HepG2 (cell line): ENCODE results near the gene CKAP2. TPM values are rescaled to one million over a fixed set of nuclear protein-coding genes. Genes with fewer than 3 reads are reported as not detected.
A peak's percentile ranks its signal among the peaks of the same experiment; 100 is the strongest.

Source experiments
- CBX5 ChIP-seq: sonication (generic); formaldehyde crosslinking; IDR thresholded peaks from 2 replicates; pipeline ENCODE4 v1.4.0; 2020; ENCODE audit warnings: missing genetic modification reagents, borderline replicate concordance
- GLI4 ChIP-seq: sonication (generic); formaldehyde crosslinking; IDR thresholded peaks from 2 replicates; pipeline ENCODE4 v1.5.1; 2020; ENCODE audit warnings: missing genetic modification reagents, mild to moderate bottlenecking, moderate library complexity, borderline replicate concordance
- HDAC2 ChIP-seq: sonication (generic); formaldehyde crosslinking; IDR thresholded peaks from 2 replicates; pipeline ENCODE4 v1.4.0; 2020; ENCODE audit warnings: missing genetic modification reagents
- HNF4A ChIP-seq: sonication (generic); formaldehyde crosslinking; IDR thresholded peaks from 2 replicates; pipeline ENCODE4 v1.4.0; 2020; ENCODE audit warnings: missing genetic modification reagents
- IRF2 ChIP-seq: IDR thresholded peaks from 2 replicates; pipeline ENCODE4 v1.6.1; 2018; ENCODE audit warnings: missing genetic modification reagents, missing compliant biosample characterization
- POGZ ChIP-seq: sonication (generic); formaldehyde crosslinking; IDR thresholded peaks from 2 replicates; pipeline ENCODE4 v1.4.0; 2020; ENCODE audit warnings: mild to moderate bottlenecking, missing genetic modification reagents
- SALL2 ChIP-seq: sonication (generic); formaldehyde crosslinking; IDR thresholded peaks from 2 replicates; pipeline ENCODE4 v1.8.1; 2023; ENCODE audit warnings: mild to moderate bottlenecking, missing genetic modification reagents, inconsistent platforms
- ZBTB40 ChIP-seq, 2 experiments: fragments of 450-650 bp in 1 of 2; sonication (generic) in 1 of 2; formaldehyde crosslinking in 1 of 2; IDR thresholded peaks; 2 replicates each; pipeline versions ENCODE4 v1.6.1 to v1.8.0; 2016 to 2022; ENCODE audit warnings: antibody characterized with exemption in 1 of 2, mild to moderate bottlenecking in 1 of 2, missing genetic modification reagents in 1 of 2
- ZFP41 ChIP-seq: sonication (generic); formaldehyde crosslinking; IDR thresholded peaks from 2 replicates; pipeline ENCODE4 v1.4.0; 2020; ENCODE audit warnings: mild to moderate bottlenecking, missing genetic modification reagents, borderline replicate concordance
- ZNF276 ChIP-seq: sonication (generic); formaldehyde crosslinking; IDR thresholded peaks from 2 replicates; pipeline ENCODE4 v1.4.0; 2020; ENCODE audit warnings: mild to moderate bottlenecking, low read depth, missing genetic modification reagents
- ZNF362 ChIP-seq: sonication (generic); formaldehyde crosslinking; IDR thresholded peaks from 2 replicates; pipeline ENCODE4 v1.4.0; 2020; ENCODE audit warnings: missing genetic modification reagents, mild to moderate bottlenecking, borderline replicate concordance
- ZNF44 ChIP-seq: sonication (generic); formaldehyde crosslinking; IDR thresholded peaks from 2 replicates; pipeline ENCODE4 v1.5.1; 2020; ENCODE audit warnings: mild to moderate bottlenecking, missing genetic modification reagents
- ZNF567 ChIP-seq: sonication (generic); formaldehyde crosslinking; IDR thresholded peaks from 2 replicates; pipeline ENCODE4 v1.8.1; 2023; ENCODE audit warnings: mild to moderate bottlenecking, missing genetic modification reagents, borderline replicate concordance
- ZSCAN21 ChIP-seq: sonication (generic); formaldehyde crosslinking; IDR thresholded peaks from 2 replicates; pipeline ENCODE4 v1.8.0; 2022; ENCODE audit warnings: mild to moderate bottlenecking, missing genetic modification reagents, moderate library complexity, borderline replicate concordance
- polyA plus RNA-seq, 8 experiments: library from polyadenylated mRNA; depleted of rRNA in 3 of 8; stranded (reverse) in 7 of 8; unstranded in 1 of 8; fragments of >200 nt; fragmentation: Illumina TruSeq in 4 of 8; extraction: Trizol in 4 of 8; gene quantifications; 2 replicates each; pipeline versions ENCODE4 v1.2.1 to v1.2.3, GENCODE V29; 2011 to 2016; ENCODE audit warnings: low read depth in 4 of 8, missing spikeins in 1 of 8, mixed read lengths in 1 of 8; ENCODE audit not compliant: insufficient read depth in 1 of 8
- total RNA-seq, 5 experiments: library from RNA; depleted of rRNA; stranded (reverse); fragments of >200 nt; fragmentation: Illumina TruSeq; extraction: Trizol; gene quantifications; 2 replicates each; pipeline ENCODE4 v1.2.3, GENCODE V29; 2016; ENCODE audit warnings: low read depth in 1 of 5

Gene CKAP2
- total and polyA plus RNA-seq, 2 of the 13 experiments (the other 11 are each of a cell fraction or from before 2014, with no cell fraction given): 6.7 to 40.3 TPM

GRCh38 chr13:52450012-52450792, 5.1 kb upstream of the CKAP2 start, which contains the start of gene VPS36 (continued):
- TF ChIP-seq ZNF276 (CRISPR knock-in tag) (0 out of 2 replicates have a peak, but pooled peaks have one; percentile 60), CBX5 (CRISPR knock-in tag) (0 out of 2 replicates have a peak, but pooled peaks have one; percentile 57), IRF2 (CRISPR knock-in tag) (peak; percentile 87), HNF4A (CRISPR knock-in tag) (peak; percentile 10; the same call in 1 of the 2 replicates), GLI4 (CRISPR knock-in tag) (0 out of 2 replicates have a peak, but pooled peaks have one; percentile 44), ZBTB40 (IDR thresholded peaks at IDR 0.05) (no peak), ZBTB40 (CRISPR knock-in tag; IDR thresholded peaks at IDR 0.05) (peak; percentile 95), ZNF44 (CRISPR knock-in tag) (peak; percentile 73; the same call in 1 of the 2 replicates), ZSCAN21 (CRISPR knock-in tag) (peak; percentile 89), ZFP41 (no peak), SALL2 (peak; percentile 85), HDAC2 (peak; percentile 59; the same call in 1 of the 2 replicates), POGZ (CRISPR knock-in tag) (peak; percentile 86), ZNF567 (CRISPR knock-in tag) (0 out of 2 replicates have a peak, but pooled peaks have one; percentile 55), ZNF362 (peak; percentile 35; the same call in 1 of the 2 replicates)
